Right kidney (tissue), 9 donors: ENCODE results near the gene NFATC2.
"Not testable (repeated sequence)": the region's sequence is repeated elsewhere in the genome, so short reads cannot be mapped to it uniquely, and the experiment has no call there.

Source experiments
- DNase-seq: peaks from one replicate; pipeline ENCODE4 v3.0.0-alpha.2; 2016
- long read RNA-seq, 8 donors: transcript quantifications; one replicate each; lab custom pipeline, GENCODE V29; 2026

NFATC2 gene
- long read RNA-seq, donor 1, result 0 reads
- long read RNA-seq, donor 2, result 0 reads
- long read RNA-seq, donor 3, result 0 reads
- long read RNA-seq, donor 4, result 0 reads
- long read RNA-seq, donor 5, result 0 reads
- long read RNA-seq, donor 6, result 0 reads
- long read RNA-seq, donor 7, result 0 reads
- long read RNA-seq, donor 8, result 0 reads

DNA sequence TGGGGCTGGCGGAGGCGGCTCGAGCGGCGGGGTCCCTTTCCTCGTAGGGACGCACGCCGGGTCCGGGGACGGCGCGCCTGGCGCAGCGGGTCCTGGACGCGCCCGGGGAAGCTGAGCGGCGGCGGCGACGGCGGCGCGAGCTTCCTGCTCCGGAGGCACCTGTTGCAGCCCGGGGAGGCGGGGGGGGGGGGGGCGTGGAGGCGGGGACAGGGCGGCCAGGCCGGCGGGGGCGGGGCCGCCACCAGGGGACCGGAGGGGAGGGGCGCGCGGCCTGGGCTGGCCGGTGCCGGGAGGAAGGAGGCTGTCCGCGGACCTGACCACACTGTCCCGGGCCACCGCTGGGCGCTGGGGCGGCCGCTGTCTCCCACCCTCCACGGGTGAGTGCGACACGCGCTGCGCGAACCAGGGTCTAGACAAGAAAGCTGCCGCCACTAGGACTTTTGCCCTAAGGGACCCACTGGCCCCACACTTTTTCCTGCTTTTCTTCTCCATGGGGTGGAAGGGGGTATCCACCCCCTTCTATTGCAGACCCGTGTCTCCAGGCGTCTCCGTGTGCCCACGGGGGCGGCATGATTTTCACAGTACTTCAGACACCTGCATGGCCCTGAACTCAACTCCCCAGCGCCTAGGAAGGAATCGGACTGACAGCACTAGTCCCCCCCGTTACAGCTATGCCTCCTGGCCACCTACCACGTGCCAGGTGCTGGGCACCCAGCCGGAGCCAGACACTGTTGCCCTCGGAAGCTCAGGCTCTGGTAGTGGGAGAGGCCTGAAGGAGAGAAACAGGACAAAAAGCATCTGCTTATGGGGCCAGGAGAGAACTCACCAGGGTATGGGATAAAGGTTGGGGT, at the start of gene NFATC2:
TSS of gene NFATC2 (minus strand) at position 149 of the 851 bp plus-strand sequence. CDS start 220 bp downstream, outside the sequence.
- DNase-seq, result peak; percentile 60

DNA sequence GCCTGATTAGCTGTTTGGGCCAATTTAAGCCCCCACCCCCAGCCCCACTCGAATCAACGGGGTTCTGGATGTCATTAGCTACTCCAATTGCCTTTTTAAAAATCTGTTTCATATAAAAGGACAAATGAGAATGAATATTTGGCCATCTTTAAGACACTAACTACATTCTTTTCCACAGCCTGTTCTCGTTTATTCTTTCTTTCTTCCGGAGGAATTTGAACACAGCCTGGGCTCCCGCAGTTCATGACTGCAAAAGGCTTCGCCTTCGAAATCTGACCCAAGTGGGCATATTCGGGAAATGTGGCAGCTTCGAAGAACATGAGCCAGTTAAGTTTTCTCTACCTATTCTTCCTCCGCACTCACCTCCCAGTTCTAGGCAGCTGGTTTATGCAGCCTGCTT, 49.4 kb upstream of the NFATC2 start:
- no peak for DNase-seq

DNA sequence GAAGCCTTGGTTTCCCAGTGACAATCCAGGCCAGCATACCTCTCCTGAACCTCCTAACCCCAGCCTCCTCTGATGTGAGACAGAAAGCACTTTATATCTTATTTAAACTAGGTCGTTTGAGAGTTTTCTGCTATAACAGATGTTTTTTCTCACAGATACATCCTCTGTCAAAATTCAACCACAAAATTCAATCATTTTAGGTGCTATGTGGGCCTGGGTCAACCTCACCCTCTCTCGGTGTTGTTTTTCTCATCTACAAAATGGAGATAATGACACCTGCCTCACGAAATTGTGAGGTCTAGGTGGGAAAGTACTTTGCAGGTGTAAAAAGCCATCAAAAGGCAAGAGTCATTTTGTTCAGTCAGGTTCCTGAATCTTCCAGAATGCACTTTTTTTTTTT, 46.2 kb upstream of the NFATC2 start:
- no peak for DNase-seq

DNA sequence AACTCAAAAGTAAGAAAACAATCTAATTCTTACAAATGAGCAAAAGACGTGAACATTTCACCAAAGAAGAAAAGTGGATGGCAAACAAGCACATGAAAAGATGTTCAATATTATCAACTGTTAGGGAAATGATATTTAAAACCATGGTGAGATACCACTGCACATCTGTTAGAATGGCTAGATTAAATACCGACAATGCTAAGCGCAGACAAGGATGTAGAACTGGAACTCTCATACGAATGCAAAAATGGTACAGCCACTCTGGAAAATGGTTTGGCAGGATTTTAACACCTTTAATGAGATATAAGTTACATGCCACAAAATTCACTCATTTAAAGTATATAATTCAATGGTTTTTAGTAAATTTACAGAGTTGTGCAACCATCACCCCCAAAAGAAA, 44.6 kb upstream of the NFATC2 start:
- DNase-seq, result no peak

DNA sequence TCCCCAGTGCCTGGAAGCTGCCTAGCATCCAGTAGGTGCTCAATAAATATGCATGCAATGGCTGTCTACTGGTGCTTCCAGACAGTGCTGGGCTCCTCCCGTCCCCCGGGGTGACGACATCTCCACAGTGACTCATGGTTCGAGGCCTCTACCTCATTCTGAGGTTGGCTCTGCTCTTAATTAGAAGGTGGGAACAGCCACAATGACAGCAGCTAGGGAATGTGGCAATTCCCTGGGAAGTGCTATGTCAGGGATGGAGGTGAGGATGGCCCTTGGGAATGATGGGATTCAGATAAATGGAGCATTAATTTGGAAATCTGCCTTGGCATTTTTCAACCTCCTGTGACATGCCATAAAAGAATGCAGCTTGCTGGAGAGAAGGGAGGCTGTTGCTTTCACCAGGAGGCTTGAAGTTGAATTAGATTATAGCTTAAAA, 43.5 kb upstream of the NFATC2 start:
- DNase-seq, result no peak

DNA sequence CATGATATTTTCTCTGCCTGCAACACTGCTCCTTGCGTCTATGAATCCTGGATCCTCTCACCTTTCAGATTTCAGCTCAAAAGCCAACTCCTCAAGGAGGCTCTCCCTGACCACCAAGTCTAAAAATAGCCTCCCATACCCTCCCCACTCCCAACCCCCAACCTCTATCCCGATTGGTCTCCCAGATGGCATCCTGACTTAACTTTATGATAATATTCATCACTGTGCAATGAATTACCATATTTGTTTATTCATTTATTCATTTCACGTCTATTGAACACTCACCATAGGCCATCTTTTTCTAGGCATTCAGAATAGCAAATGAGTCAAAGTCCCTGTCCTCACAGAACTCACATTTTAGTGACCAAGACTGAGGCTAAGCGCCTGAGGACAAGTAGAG, 42.6 kb upstream of the NFATC2 start:
- no peak for DNase-seq

DNA sequence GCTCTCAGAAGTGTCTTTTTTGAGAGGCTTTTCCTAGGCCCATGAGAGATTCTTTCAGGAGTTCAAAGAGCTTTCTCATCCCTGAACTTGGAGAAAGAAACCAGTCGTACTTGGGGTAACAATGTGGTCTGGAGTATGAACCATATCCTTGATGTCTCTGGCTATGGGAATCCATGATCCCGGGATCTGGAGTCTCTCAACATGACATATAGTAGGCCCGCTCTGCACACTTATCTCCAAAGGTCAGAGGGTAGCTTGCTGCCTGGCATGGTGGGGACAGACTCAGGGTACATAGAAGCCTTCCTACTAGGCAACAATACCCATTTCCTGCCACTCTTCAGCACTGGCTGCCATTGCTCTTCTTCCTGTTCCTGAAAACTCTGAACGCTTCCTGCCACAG, 42.2 kb upstream of the NFATC2 start:
- DNase-seq, result no peak

DNA sequence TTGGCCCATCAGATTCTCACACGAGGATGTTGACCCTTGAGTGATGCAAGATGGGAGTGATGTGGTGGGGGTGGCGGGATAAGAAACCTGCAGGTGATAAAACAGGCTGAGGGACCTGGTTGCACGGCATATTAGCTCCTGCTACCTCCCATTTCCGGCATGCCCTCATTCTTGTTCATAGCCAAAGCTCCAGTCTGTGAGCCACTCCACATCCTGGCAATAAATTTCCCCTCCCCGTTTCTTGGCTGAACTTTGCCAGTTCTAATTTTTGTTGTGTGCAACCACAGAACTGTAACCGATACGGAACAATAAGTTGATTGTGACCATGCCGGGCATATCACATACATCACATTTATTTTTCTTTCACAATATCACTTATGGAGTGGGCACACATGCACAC, 41.6 kb upstream of the NFATC2 start:
- DNase-seq, result no peak

DNA sequence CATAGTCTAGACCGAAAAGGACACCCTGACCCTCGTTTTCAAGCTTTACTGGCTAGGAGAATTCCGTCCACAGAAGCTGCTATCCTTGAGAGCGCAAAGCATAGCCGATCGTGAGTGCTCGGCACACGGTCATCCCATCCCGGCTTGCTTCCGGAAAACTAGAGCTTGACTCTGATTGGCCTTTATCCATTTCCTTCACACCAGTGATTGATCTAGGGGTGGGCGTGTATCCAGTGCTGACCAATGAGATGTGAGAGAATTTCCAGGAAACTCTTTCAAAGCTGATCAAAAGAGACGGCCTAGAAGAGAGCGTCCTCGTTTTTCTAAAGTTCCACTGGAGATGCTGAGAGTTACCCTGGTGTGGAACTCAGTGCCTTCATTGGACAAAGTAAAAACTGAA, 41.0 kb upstream of the NFATC2 start:
- no peak for DNase-seq

DNA sequence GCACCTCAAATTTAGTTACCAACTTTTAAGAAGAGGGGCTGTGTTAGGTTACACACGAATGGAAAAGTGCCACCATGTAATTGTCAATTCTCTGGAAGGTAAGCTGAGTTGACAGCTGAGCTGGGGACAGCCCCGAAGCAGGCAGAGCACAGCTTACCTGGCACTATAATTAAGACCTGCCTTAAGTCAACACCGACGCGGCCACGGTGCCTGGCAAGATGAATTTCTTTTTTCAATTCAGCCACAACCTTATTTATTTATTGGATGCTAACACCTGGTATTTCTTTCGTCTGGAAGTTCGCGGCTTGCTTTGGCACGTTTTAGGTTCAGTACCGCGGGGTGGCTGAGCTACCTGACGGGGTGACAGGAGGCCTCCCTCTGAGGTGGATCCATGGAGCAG, 40.6 kb upstream of the NFATC2 start:
- DNase-seq, result no peak

DNA sequence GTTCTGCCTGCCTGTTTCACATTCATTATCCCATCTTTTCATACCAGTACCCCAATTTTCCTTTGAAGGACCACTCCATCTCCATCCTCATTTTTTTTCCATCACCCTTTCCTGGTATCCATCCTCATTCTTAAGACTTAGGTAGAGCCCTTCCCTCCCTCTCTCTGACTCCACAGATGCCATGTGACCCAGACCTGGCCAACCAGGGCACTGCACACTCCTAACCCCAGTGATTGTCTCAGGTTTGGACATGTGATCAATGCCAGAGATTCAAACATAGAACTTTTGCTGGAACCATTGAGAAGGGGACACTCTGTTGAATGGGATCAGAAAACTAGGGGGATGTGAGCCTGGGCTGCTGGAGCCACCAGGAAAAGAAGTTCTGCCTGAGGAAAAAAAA, 39.1 kb upstream of the NFATC2 start:
- DNase-seq, result no peak

DNA sequence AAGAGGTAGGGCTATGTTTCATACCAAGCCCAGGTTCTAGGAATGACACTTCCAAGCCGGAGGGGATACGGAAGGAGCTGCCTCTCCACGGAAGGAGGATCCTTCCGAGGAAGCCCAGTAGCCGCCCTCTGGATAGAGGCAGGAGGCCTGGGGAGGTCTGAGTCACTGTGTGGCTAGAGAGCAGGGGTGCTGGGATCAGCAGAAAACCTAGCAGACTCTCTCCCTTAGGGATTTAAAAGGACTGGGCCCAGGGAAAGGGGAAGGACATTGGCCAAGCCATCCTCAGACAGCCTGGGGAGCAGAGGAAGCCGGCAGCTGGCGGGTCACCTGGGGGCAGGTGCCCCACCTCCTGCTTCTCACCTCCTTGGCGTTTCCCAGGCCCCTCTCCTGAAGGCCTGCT, 36.6 kb upstream of the NFATC2 start:
- DNase-seq, result no peak

DNA sequence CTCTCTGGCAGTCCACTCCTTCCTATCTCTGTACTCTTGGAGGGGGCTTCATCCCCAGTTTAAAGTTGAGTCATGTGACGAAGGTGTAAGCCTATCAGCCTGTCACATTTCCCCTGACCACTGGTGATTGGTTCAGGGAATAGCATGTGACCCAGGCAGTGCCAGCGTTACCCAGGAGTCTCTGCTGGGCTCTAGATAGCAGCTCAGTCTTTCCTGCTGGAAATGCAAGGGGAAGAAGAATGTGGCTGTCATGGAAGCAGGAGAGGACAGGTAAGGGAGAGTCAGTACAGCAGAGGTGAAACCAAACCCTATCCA, 35.6 kb upstream of the NFATC2 start:
- DNase-seq, result no peak

DNA sequence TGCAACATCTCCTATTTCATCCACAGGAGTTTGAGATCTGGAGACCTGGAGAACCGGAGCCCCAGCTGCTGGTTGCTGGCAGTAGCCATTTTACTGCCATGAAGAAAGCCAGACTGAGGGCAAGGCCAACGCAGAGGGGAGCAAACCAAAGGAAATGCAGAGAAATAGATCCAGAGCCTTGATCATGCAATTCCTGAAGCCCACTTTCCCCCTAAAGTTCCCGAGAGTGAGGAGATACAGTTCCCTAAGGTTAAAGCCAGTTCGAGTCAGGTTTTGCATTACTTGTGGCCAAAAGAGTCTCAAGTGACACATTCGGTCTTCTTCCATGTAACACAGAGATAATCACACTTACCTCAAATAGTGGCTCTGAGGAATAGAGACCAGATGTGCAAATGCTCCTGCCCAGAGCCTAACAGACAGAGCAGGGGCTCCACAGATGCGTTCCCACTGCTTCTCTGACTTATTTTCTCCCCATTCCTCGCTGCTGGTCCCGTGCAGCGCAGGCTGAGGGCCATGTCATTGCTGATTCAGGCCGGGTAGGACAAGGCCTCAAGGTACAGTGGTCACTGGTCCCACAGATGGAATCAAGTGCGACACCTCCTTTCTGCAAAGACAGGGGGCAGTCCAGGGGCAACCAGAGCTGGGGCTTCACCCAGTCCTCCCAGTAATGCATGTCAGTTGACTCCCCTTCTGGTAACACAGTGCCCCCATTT, 35.1 kb upstream of the NFATC2 start:
- DNase-seq, result no peak

DNA sequence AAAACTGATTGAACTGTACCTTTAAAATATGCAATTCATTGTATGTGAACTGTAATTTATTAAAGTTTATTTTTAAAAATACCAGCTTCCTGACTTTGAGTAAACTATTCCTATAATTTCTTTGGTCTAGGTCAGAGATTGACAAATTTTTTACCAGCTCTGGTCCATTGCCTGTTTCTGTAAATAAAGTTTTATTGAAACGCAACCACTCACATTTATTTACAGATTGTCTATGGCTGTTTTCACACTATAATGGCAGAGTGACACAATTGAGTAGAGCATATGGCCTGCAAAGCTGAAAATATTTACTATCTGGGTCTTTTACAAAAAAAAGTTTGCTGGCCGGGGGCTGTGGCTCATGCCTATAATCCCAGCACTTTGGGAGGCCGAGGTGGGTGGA, 33.0 kb upstream of the NFATC2 start:
- DNase-seq, result no peak

DNA sequence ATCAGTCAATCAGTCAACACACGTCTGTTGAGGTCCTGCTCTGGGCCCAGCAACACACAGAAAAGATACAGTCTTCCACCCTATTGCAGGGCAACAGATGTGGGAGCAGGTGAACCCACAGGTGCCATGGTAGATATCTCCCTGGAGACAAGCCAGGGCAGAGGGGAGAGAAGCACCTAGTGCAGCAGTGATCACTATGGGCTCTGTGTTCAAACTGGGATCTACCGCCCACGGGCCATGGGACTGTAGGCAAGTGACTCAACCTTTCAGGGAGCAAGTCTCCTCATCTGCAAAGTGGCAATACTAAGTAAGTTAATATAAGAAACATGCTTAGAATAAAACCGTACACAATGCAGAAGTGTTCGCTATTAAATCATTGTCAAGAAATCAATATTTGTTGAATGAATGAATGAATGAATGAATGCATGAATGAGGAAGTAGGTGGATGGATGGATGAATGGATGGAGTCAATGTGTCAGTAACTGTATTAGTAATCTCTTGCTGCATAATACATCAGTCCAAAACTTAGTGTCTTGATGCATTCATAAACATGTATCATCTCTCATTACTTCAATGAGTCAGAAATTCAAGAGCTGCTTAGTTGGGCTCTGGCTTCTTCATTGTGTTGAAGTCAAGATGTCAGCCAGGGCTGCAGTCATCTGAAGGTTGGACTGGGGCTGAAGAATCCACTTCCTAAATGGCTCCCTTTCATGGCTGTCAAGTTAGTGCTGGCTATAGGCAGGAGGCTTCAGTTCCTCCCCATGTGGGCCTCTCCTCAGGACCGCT, 31.9 kb upstream of the NFATC2 start:
- no peak for DNase-seq

DNA sequence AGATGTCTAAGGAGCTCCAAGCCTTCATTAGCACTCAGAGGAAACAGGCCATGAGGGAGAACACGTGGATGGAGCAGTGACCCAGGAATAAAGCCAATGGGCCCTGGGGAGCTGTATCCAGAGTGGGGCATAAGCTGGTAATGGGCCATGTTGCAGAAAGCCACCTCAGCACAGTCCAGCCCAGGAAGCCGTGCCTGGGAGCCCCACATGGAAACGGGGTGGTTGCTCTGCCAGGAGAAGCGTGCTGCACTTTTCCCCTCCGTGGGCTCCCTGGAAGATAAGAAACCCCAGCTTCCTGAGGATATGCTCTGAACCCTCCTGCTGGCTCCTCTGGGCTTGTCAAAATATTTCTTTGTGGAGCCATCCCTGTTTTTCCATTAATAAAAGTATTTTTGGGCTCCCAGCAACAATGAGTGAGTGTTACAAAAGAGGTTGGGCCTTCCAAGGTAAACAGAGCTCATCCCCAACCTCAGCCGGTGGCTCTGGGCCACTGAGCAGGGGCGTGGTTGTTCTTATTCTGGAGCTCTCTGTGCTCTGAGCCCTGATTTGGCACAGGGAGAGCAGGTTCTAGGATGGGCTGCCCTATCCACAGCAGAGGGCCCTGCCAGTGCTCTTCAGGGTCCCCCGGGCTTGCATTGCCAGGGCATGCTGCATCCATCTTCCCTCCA, 31.2 kb upstream of the NFATC2 start:
- no peak for DNase-seq

DNA sequence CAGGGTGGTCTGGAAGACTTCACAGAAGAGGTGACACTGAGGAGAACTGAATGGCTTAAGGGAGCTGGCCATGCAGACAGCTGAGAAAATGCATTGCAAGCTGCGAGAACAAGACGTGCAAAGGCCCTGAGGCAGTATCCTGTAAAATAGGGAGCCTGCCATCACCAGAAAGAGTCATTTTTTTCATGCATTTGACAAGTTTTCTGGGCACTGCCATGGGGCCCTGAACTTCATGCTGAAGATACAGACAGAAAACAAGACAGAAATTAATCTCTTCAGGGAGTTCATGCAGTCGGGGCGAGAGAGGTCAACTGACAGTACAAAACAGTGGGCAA, 28.9 kb upstream of the NFATC2 start:
- DNase-seq, result no peak

DNA sequence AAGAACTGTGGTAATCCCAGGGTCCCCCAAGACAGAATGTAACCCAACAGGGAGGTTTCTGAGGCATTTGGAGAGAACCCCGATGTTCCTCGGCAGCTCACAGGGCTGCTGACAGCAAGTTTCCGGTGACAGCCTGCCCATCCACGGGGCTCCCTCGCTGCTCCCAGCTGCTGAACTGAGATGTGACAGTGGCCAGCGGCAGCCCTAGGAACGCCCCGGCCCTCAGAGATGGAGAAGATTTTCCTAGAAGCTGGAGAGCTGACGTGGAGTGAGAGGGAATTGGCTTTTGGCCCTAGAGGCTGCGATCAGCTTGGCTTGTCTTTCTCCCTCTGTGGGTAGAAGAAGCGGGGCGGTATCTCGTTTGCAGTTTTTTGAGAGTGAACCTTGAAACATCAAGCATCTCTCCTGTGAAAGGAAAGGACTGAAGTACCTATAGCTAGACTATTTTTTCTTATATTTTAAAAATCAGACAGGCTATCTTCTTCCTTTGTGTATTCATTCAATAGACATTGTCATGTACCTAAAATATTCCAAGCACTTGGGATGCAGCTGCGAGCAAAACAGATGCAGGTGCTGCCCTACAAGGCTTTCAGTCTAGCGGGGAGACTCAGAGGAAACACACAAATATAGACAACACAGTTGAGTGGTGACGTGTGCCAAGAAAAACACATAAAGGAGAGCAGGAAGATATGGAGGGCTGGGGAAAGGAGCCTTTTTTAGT, 28.4 kb upstream of the NFATC2 start:
- DNase-seq, result no peak

DNA sequence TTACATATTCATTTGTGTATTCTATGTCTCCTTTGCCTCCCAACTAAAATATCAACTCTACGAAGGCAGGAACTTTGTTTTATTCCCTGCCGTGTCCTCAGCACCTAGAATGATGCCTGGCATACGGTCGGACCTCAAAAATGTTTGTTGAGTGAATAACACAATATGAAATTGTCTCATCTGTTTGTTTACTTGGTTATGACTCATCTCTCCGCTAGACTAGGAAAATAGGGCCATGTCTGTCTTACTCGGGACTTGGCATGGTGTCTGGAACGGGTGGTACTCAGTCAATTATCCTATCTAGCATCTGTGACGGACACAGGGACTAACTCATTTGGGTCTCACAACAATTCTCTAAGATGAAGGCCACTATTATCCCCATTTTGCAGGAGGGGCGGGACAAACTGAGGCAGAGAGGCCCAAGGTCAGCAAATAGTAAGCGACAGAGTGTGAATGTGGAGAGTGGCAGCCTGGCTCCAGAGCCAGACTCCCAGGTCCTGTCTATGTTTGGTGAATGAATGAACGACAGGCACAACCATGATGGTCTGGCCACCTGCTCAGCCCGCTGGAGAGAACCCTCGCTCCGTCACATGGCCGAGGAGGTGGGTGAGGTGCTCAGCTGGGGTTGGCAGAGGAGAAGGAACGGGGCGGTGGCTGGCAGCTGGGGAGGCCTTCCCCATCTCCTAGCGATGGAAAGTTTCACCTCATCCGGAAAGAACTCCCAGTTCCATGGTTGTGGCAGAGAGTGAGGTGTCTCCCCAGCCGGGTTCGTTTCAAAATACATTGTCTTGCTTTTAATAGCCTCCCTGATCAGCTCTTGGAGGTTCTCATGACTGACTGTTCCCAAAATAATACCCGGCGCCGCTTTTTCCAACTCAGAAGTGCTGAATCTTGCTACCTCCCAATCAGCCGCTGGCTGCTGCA, 27.6 kb upstream of the NFATC2 start:
- DNase-seq, result no peak

DNA sequence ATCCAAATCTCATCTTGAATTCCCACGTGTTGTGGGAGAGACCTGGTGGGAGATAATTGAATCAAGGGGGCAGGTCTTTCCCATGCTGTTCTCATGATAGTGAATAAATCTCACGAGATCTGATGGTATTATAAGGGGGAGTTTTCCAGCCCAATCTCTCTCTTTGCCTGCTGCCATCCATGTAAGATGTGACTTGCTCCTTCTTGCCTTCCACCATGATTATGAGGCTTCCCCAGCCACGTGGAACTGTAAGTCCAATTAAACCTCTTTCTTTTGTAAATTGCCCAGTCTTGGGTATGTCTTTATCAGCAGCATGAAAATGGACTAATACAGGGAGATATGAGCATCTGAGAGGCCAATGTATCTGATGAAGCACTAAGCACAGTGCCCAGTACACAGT, 26.0 kb upstream of the NFATC2 start:
- DNase-seq, result not testable (repeated sequence)
